Tibial artery (tissue), 4 donors: ENCODE results near the gene HENMT1.

Experiments
- DNase-seq, 2 donors: peaks; one replicate each; pipeline ENCODE4 v3.0.0-alpha.2; 2019
- H3K27ac ChIP-seq, 2 donors: fragments of 200-600 bp; sonication (generic) in 1 of 2; 1 replicate in 1 of 2; 2 replicates in 1 of 2; pipeline ENCODE4 v1.5.1; 2018 to 2019; ENCODE audit warnings: mild to moderate bottlenecking in 1 of 2
- H3K27me3 ChIP-seq, 2 donors: fragments of 200-600 bp; sonication (generic) in 1 of 2; one replicate each; pipeline versions ENCODE4 v1.5.1 to v1.6.0; 2016 to 2019
- H3K36me3 ChIP-seq, 3 donors: fragments of 200-600 bp; sonication (generic) in 2 of 3; one replicate each; pipeline ENCODE4 v1.5.1; 2016 to 2019; ENCODE audit warnings: mild to moderate bottlenecking in 2 of 3
- H3K4me1 ChIP-seq, 4 donors: fragments of 200-600 bp; sonication (generic) in 2 of 4; 1 replicate in 3 of 4; 2 replicates in 1 of 4; pipeline ENCODE4 v1.5.1; 2016 to 2019
- H3K4me3 ChIP-seq, 2 donors: fragments of 200-600 bp; sonication (generic) in 1 of 2; 1 replicate in 1 of 2; 2 replicates in 1 of 2; pipeline ENCODE4 v1.5.1; 2018 to 2019; ENCODE audit warnings: mild to moderate bottlenecking in 2 of 2
- H3K9me3 ChIP-seq, 3 donors: fragments of 200-600 bp; sonication (generic) in 1 of 3; one replicate each; pipeline ENCODE4 v1.5.1; 2016 to 2019
- intact Hi-C: fragments of 100-400 bp; cut with DNase I; formaldehyde crosslinking; loops from one replicate; pipeline ENCODE4 v1.15.0; 2023; ENCODE audit warnings: low total_unique reads
- TF ChIP-seq, protein P1 (sequence below), 2 experiments: fragments of 200-600 bp in 1 of 2; fragments of 450-650 bp in 1 of 2; IDR thresholded peaks; one replicate each; pipeline ENCODE4 v1.5.1; 2017 to 2019; ENCODE audit warnings: antibody characterized with exemption in 2 of 2, mild to moderate bottlenecking in 1 of 2, moderate library complexity in 1 of 2

Gene HENMT1

DNA sequence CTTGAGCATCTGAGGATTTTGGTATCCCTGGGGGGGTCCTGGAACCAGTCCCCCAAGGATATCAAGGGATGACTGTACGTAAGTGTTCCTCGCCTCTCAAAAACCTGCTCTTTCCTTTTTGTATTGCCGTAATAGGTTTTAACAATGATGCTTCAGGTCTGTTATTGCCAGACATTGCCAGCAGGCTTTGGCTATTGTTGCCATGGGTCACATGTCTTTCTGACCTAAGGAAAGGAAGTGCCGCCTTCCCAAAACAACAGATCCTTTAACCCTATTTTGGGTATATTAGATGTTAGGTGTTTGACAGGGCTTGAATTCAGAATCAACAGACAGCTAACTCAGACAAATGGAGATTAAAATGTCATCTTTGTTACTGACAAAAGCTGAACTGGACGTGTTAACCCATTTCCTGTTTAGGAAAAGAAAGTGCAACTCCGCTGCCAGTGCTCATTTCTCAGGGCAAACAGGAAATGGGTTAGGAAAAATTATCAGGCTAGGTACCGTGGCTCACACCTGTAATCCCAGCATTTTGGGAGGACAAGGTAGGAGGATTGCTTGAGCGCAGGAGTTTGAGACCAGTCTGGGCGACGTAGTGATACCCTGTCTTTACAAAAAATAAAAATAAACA, 18.8 kb upstream of the HENMT1 start:
- intact Hi-C loops: no loop called here
- Histone ChIP-seq H3K27me3 (no peaks in the 10 kb centered on the region), H3K4me3 (peak overlapping the region in 1 of 2 donors; percentile 20), H3K36me3 (no peaks in the 10 kb centered on the region), H3K27ac (no peak overlapping the region), H3K9me3 (no peaks in the 10 kb centered on the region), H3K4me1 (no peaks in the 10 kb centered on the region)
- no peak for DNase-seq
- TF ChIP-seq, protein P1, sequence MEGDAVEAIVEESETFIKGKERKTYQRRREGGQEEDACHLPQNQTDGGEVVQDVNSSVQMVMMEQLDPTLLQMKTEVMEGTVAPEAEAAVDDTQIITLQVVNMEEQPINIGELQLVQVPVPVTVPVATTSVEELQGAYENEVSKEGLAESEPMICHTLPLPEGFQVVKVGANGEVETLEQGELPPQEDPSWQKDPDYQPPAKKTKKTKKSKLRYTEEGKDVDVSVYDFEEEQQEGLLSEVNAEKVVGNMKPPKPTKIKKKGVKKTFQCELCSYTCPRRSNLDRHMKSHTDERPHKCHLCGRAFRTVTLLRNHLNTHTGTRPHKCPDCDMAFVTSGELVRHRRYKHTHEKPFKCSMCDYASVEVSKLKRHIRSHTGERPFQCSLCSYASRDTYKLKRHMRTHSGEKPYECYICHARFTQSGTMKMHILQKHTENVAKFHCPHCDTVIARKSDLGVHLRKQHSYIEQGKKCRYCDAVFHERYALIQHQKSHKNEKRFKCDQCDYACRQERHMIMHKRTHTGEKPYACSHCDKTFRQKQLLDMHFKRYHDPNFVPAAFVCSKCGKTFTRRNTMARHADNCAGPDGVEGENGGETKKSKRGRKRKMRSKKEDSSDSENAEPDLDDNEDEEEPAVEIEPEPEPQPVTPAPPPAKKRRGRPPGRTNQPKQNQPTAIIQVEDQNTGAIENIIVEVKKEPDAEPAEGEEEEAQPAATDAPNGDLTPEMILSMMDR (IDR thresholded peaks at IDR 0.05): no peak

DNA sequence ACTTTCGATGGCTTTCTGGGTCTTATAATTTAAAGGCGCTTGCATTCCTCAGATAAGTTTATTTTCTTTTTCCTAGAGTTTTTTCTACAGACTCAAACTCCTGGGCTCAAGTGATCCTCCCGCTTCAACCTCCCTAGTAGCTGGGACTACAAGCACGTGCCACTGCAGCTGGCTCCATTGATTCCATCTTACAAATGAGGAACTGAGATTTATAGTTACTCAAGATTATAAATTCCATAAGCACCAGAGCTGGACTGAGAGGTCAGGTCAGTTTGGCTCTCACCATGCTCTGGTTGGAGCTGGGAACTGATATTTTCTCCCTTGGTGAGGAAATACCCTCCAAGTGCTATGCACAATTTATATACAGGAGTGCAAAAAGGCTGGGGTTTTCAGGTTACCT, 17.8 kb upstream of the HENMT1 start:
- peak in 1 of 2 donors; percentile 42 for DNase-seq
- Histone ChIP-seq H3K27ac (no peak overlapping the region), H3K9me3 (no peaks in the 10 kb centered on the region), H3K4me1 (no peaks in the 10 kb centered on the region), H3K36me3 (no peaks in the 10 kb centered on the region), H3K4me3 (no peak overlapping the region), H3K27me3 (no peaks in the 10 kb centered on the region)
- intact Hi-C loops: no loop called here
- TF ChIP-seq, protein P1 (IDR thresholded peaks at IDR 0.05): no peak

DNA sequence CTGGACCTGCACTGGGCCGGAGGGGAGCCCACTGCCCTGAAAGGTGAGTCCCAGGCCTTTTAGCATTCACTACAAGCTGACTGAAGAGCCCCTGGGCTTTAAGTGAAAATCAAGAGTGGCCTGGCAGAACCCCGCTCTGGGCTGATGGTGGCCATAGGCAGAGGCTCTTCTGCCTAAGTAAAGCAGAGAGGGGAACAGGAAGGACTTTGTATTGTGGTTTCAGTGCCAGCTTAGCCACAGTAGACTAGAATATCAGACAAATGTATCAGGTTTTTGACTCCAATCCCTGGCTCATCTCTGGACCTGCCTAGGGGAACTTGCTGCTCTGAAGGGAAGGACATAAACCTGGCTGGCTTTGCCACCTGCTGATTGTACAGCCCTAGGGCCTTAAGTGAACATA, 10.2 kb upstream of the HENMT1 start:
- DNase-seq: no peak
- Histone ChIP-seq H3K27ac (no peak overlapping the region), H3K36me3 (no peaks in the 10 kb centered on the region), H3K4me1 (no peaks in the 10 kb centered on the region), H3K9me3 (no peaks in the 10 kb centered on the region), H3K4me3 (no peak overlapping the region), H3K27me3 (peaks cover 0 to 18% of the 10 kb centered on the region in 2 donors)
- intact Hi-C loops: no loop called here
- TF ChIP-seq, protein P1 (IDR thresholded peaks at IDR 0.05): no peak

DNA sequence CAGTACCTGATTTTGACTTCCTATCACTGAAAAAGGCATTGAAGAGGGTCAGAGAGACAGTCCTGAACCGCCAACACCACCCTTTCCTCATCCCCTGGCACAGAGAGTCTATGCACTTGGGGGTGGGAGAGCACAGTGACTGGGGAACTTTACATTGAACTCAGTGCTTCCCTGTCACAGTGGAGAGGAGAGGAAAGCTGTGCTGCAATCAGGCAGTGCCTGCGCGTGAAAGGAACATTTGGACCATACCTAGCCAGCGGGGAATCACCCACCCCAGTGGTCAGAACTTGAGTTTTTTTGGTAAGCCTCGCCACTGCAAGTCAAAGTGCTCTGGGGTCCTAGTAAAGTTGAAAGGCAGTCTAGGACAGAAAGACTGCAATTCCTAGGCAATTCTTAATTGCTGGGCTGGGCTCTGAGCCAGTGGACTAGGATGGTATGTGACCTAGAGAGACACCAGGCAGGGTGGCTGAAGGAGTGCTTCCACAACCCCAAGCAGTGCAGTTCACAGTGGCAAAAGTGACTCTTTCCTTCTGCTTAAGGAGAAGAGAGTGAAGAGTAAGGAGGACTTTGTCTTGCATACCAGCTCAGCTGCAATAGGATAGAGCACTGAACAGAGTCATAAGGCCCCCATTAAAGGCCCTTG, 9.4 kb upstream of the HENMT1 start:
- no peak for DNase-seq
- Histone ChIP-seq H3K4me3 (no peak overlapping the region), H3K4me1 (no peaks in the 10 kb centered on the region), H3K27ac (no peak overlapping the region), H3K9me3 (no peaks in the 10 kb centered on the region), H3K27me3 (peaks cover 0 to 18% of the 10 kb centered on the region in 2 donors), H3K36me3 (no peaks in the 10 kb centered on the region)
- TF ChIP-seq, protein P1 (IDR thresholded peaks at IDR 0.05): no peak
- intact Hi-C loops: no loop called here

DNA sequence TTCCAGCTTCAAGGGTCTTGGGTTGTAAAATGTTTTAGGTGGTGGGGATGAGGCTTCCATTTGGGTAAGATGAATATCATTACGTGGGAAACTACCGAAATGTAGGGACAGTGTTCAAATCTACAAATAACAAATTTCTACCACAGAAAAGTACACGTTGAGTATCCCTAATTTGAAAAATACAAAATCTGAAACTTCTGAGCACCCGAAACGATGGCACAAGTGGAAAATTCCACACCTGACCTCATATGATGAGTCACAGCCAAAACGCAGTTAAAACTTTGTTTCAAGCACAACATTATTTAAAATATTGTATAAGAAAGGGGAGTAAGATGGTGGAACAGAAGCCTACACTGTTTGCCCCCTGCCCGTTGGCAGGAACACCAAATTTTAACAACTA, 8.8 kb upstream of the HENMT1 start:
- peaks cover 0 to 18% of the 10 kb centered on the region in 2 donors for H3K27me3 ChIP-seq
- no peaks in the 10 kb centered on the region for H3K9me3 ChIP-seq
- DNase-seq: no peak
- TF ChIP-seq, protein P1 (IDR thresholded peaks at IDR 0.05): no peak
- H3K27ac ChIP-seq: no peak overlapping the region
- no peaks in the 10 kb centered on the region for H3K4me1 ChIP-seq
- no peaks in the 10 kb centered on the region for H3K36me3 ChIP-seq
- no peak overlapping the region for H3K4me3 ChIP-seq
- intact Hi-C loops: no loop called here
